ENCODE measurements around the gene SLC9A1.
"Not testable (repeated sequence)": the region's sequence is repeated elsewhere in the genome, so short reads cannot be mapped to it uniquely, and the experiment has no call there.

The SLC9A1 gene

DNA sequence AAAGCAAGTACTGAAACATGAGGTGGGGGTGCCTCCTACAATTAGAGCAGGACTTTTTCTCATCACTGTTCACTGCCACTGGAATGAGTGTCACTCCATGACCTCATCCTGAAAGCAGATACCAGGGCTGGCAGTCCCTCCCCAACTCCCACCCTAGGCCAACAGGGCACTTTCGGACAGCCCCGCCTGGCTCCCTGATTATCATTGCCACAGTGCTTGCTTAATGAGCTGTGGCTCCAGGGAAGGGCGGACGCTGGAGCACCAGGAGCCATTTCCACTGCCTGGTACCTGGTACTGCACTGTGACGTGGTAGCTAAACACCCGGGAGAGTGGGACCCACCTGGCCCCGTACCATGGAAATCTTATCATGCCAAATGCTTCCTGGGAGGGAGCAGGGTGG is 22.3 kb downstream of the SLC9A1 start:
- H3K27ac ChIP-seq (ENCODE audit: low read depth, low read length) = no peak overlapping the region
- peaks cover 15% of the 10 kb centered on the region for H3K4me1 ChIP-seq (ENCODE audit: control insufficient read depth, insufficient read depth, low read length)
- no peak overlapping the region for H3K4me3 ChIP-seq (ENCODE audit: low read depth, low read length)
- H3K36me3 ChIP-seq (ENCODE audit: control insufficient read depth, insufficient read depth, low read length) = no peaks in the 10 kb centered on the region
- H3K27me3 ChIP-seq (ENCODE audit: control insufficient read depth, insufficient read depth, low read length) = no peaks in the 10 kb centered on the region
- no peak overlapping the region for H3K9ac ChIP-seq (ENCODE audit: low read length)
- H3K9me3 ChIP-seq (ENCODE audit: control insufficient read depth, insufficient read depth, low read depth, low read length) = no peaks in the 10 kb centered on the region

DNA sequence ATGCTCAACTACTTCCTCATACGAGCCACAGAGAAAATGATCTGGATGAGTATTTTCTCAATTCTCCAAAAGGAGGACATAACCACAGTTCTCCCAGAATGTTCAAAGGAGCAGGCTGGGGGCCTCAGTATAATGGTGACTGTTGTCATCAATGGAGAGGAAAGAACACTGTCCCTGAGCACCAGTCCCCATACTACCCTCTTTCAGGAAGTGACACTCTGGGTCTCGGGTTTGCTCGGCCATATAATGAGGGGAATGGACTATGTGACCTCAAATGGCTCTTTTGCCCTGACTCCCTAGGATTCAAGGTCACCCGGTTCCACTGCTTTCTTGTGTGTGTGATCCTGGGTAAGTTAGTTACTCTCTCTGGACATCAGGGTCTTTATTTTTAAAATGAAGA is 22.8 kb downstream of the SLC9A1 start:
- no peaks in the 10 kb centered on the region for H3K27me3 ChIP-seq (ENCODE audit: control insufficient read depth, insufficient read depth, low read length)
- H3K4me1 ChIP-seq (ENCODE audit: control insufficient read depth, insufficient read depth, low read length) = peaks cover 10% of the 10 kb centered on the region
- no peak overlapping the region for H3K9ac ChIP-seq (ENCODE audit: low read length)
- H3K36me3 ChIP-seq (ENCODE audit: control insufficient read depth, insufficient read depth, low read length) = no peaks in the 10 kb centered on the region
- H3K9me3 ChIP-seq (ENCODE audit: control insufficient read depth, insufficient read depth, low read depth, low read length) = no peaks in the 10 kb centered on the region
- no peak overlapping the region for H3K4me3 ChIP-seq (ENCODE audit: low read depth, low read length)
- no peak overlapping the region for H3K27ac ChIP-seq (ENCODE audit: low read depth, low read length)

DNA sequence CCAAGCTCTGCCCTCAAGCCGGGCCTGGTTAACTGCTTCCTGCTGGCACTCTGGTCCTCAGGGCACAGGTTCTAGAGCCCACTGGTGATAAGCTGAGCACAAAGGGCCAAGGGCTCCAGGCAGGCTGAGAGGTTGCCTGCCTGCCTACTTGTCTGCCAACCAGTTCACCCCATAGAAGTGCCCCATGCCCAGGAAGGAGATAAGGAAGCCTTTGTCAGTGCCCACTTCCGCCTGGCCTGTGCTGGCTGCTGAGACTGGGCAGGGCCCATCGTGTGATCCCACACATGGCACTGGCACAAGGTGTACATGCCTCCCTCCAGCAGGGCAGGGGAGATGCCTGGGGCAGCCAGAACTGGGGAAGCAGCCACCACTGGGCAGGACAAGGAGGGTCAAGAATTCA is 24.1 kb downstream of the SLC9A1 start:
- no peaks in the 10 kb centered on the region for H3K36me3 ChIP-seq (ENCODE audit: control insufficient read depth, insufficient read depth, low read length)
- H3K4me3 ChIP-seq (ENCODE audit: low read depth, low read length) = no peak overlapping the region
- H3K27ac ChIP-seq (ENCODE audit: low read depth, low read length) = no peak overlapping the region
- H3K4me1 ChIP-seq (ENCODE audit: control insufficient read depth, insufficient read depth, low read length) = no peaks in the 10 kb centered on the region
- no peaks in the 10 kb centered on the region for H3K27me3 ChIP-seq (ENCODE audit: control insufficient read depth, insufficient read depth, low read length)
- no peaks in the 10 kb centered on the region for H3K9me3 ChIP-seq (ENCODE audit: control insufficient read depth, insufficient read depth, low read depth, low read length)
- no peak overlapping the region for H3K9ac ChIP-seq (ENCODE audit: low read length)

DNA sequence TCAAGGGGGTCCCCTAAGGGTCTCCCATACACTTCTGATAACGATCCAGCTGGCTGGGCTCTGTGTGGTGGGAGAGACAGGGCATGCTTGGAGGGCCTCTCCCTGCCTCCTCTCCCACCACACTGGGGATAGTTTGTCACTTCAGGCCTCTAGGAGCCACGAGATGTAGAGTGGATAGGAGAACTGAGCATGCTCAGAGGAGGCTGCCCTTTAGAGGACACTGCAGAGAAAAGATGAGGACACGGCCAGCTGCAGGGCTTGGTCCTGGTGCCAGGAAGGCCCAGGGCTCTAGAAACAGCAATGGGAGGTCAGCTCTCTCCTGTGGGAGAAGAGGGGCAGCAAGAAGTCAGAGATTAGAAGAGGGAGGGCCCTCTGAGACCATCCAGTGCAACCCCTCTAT is 25.7 kb downstream of the SLC9A1 start:
- no peak overlapping the region for H3K4me3 ChIP-seq (ENCODE audit: low read depth, low read length)
- H3K27me3 ChIP-seq (ENCODE audit: control insufficient read depth, insufficient read depth, low read length) = no peaks in the 10 kb centered on the region

DNA sequence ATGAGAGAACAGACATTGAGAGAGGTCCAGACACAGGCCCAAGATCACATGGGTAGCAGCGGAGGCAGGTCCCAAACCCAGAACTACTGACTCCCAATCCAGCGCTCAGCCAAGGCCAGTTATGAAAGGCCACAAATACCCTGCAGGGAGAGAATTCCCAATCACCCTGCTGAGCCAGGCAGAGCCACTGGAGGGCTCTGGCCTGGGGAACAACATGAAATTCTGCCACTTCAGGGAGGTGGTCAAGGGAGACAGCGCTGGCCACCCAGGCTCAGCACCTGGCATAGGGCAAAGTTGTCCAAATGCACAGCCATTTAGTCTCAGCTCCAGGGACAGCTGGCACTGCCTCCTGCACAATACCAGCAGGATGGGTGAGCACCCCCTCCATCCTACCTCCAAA is 27.5 kb downstream of the SLC9A1 start:
- Histone ChIP-seq H3K9ac (ENCODE audit: low read length) (no peak overlapping the region), H3K9me3 (ENCODE audit: control insufficient read depth, insufficient read depth, low read depth, low read length) (no peaks in the 10 kb centered on the region), H3K4me1 (ENCODE audit: control insufficient read depth, insufficient read depth, low read length) (peaks cover 3% of the 10 kb centered on the region), H3K27me3 (ENCODE audit: control insufficient read depth, insufficient read depth, low read length) (no peaks in the 10 kb centered on the region), H3K4me3 (ENCODE audit: low read depth, low read length) (no peak overlapping the region), H3K27ac (ENCODE audit: low read depth, low read length) (no peak overlapping the region), H3K36me3 (ENCODE audit: control insufficient read depth, insufficient read depth, low read length) (no peaks in the 10 kb centered on the region)

More for the DNA sequence above, 25.7 kb downstream of the SLC9A1 start:
- Histone ChIP-seq H3K36me3 (ENCODE audit: control insufficient read depth, insufficient read depth, low read length) (no peaks in the 10 kb centered on the region), H3K9ac (ENCODE audit: low read length) (no peak overlapping the region), H3K9me3 (ENCODE audit: control insufficient read depth, insufficient read depth, low read depth, low read length) (no peaks in the 10 kb centered on the region), H3K27ac (ENCODE audit: low read depth, low read length) (no peak overlapping the region), H3K4me1 (ENCODE audit: control insufficient read depth, insufficient read depth, low read length) (no peaks in the 10 kb centered on the region)

DNA sequence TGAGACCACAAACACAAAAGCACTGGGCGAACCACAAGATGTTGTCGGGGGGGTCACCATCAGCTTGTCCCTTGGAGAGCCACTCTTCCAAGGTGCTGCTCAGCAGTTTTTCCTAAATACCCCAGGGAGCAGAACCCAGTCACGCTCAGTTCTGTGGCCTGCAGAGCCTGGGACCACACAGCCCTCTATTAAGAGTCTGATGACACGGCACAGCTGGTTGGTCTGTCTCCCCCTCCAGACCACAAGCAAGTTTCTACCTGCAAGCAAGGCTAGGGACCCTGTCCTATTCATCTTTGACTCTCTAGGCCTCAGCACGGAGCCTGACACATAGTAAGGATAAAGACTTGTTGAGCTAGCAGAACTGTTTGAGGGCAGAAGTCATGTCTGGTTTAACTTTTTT is 28.5 kb downstream of the SLC9A1 start:
- no peak overlapping the region for H3K4me3 ChIP-seq (ENCODE audit: low read depth, low read length)
- H3K9me3 ChIP-seq (ENCODE audit: control insufficient read depth, insufficient read depth, low read depth, low read length) = no peaks in the 10 kb centered on the region
- H3K36me3 ChIP-seq (ENCODE audit: control insufficient read depth, insufficient read depth, low read length) = no peaks in the 10 kb centered on the region
- H3K9ac ChIP-seq (ENCODE audit: low read length) = no peak overlapping the region
- peaks cover 7% of the 10 kb centered on the region for H3K4me1 ChIP-seq (ENCODE audit: control insufficient read depth, insufficient read depth, low read length)
- H3K27ac ChIP-seq (ENCODE audit: low read depth, low read length) = no peak overlapping the region
- H3K27me3 ChIP-seq (ENCODE audit: control insufficient read depth, insufficient read depth, low read length) = no peaks in the 10 kb centered on the region

DNA sequence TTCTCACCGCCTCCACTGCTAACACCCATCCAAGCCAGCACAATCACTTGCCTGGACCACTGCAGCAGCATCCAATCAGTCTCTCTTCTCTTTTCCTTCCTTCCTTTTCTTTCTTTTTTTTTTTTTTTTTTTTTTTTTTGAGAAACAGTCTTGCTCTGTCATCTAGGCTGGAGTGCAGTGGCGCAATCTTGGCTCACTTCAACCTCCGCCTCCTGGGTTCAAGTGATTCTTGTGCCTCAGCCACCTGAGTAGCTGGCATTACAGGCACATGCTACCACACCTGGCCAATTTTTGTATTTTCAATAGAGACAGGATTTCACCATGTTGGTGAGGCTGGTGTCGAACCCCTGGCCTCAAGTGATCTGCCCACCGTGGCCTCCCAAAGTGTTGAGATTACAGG is 29.8 kb downstream of the SLC9A1 start:
- H3K36me3 ChIP-seq (ENCODE audit: control insufficient read depth, insufficient read depth, low read length); H3K4me3 ChIP-seq (ENCODE audit: low read depth, low read length); H3K27ac ChIP-seq (ENCODE audit: low read depth, low read length); H3K27me3 ChIP-seq (ENCODE audit: control insufficient read depth, insufficient read depth, low read length); H3K9me3 ChIP-seq (ENCODE audit: control insufficient read depth, insufficient read depth, low read depth, low read length); H3K9ac ChIP-seq (ENCODE audit: low read length); H3K4me1 ChIP-seq (ENCODE audit: control insufficient read depth, insufficient read depth, low read length): not testable (repeated sequence)

DNA sequence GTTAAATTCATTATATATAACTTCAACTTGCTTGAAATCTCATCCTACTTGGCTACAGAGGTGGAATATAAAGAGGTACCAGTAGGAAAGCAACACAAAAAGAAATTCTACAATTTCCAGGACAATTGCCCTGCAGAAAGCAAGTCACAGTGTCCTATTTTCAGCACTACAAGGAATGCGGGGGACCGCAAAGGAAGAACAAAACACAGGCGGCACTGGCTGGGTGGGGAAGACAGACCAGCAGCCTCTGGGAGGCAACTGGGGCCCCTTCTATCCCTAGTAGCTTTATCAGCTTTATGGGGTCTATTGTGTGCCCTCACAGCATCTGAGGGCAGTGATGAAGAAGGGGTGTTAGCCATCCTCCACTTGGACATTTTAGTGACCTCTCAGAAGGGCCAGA is 30.5 kb downstream of the SLC9A1 start:
- H3K36me3 ChIP-seq (ENCODE audit: control insufficient read depth, insufficient read depth, low read length) = no peaks in the 10 kb centered on the region
- H3K27ac ChIP-seq (ENCODE audit: low read depth, low read length) = no peak overlapping the region
- H3K4me3 ChIP-seq (ENCODE audit: low read depth, low read length) = no peak overlapping the region
- no peaks in the 10 kb centered on the region for H3K9me3 ChIP-seq (ENCODE audit: control insufficient read depth, insufficient read depth, low read depth, low read length)
- no peaks in the 10 kb centered on the region for H3K27me3 ChIP-seq (ENCODE audit: control insufficient read depth, insufficient read depth, low read length)
- H3K4me1 ChIP-seq (ENCODE audit: control insufficient read depth, insufficient read depth, low read length) = peaks cover 11% of the 10 kb centered on the region
- no peak overlapping the region for H3K9ac ChIP-seq (ENCODE audit: low read length)

DNA sequence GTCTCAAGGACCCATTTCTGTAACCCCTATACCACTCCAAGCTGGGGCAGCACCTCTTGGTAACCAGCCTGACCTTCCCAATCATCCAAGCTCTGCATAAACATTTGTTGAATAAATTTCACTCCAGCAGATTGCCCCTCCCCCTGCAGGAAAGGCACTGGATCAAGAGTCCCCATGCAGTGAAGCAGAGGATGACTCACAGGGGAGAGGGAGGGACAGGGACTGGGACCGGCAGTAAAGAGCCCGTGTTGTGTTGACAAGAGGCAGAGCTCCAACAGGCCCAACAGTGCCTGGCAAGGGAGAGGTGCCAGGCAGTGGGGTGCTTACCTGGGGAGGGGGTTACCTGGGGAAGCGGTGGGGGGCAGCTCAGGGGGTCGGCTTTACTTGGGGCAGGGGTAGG is 32.3 kb downstream of the SLC9A1 start:
- Histone ChIP-seq H3K27ac (ENCODE audit: low read depth, low read length) (no peak overlapping the region), H3K4me1 (ENCODE audit: control insufficient read depth, insufficient read depth, low read length) (peaks cover 18% of the 10 kb centered on the region), H3K4me3 (ENCODE audit: low read depth, low read length) (no peak overlapping the region)

DNA sequence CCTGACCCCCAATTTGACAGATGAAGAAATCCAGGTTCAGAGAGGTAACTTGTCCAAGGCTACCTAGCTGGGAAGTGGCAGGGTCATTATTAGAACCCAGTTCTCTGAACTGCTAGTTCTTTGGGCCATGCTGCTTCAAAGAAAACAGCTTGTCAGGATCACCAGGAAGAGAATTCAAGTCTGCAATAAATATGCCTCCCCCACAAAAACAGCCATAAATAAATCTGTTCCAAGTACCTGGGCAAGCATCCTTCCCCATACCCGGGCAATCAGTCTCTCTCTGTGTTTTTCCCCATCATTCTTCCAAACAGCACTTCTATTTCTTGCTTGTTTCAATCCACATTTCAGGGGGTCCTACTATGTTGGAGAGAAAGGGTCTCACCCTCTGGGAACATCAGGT is 34.1 kb downstream of the SLC9A1 start:
- Histone ChIP-seq H3K4me1 (ENCODE audit: control insufficient read depth, insufficient read depth, low read length) (peaks cover 18% of the 10 kb centered on the region), H3K27ac (ENCODE audit: low read depth, low read length) (no peak overlapping the region), H3K27me3 (ENCODE audit: control insufficient read depth, insufficient read depth, low read length) (no peaks in the 10 kb centered on the region), H3K9me3 (ENCODE audit: control insufficient read depth, insufficient read depth, low read depth, low read length) (no peaks in the 10 kb centered on the region), H3K4me3 (ENCODE audit: low read depth, low read length) (no peak overlapping the region), H3K9ac (ENCODE audit: low read length) (no peak overlapping the region), H3K36me3 (ENCODE audit: control insufficient read depth, insufficient read depth, low read length) (no peaks in the 10 kb centered on the region)

More for the DNA sequence above, 32.3 kb downstream of the SLC9A1 start:
- Histone ChIP-seq H3K36me3 (ENCODE audit: control insufficient read depth, insufficient read depth, low read length) (no peaks in the 10 kb centered on the region), H3K9ac (ENCODE audit: low read length) (no peak overlapping the region), H3K27me3 (ENCODE audit: control insufficient read depth, insufficient read depth, low read length) (no peaks in the 10 kb centered on the region), H3K9me3 (ENCODE audit: control insufficient read depth, insufficient read depth, low read depth, low read length) (no peaks in the 10 kb centered on the region)

DNA sequence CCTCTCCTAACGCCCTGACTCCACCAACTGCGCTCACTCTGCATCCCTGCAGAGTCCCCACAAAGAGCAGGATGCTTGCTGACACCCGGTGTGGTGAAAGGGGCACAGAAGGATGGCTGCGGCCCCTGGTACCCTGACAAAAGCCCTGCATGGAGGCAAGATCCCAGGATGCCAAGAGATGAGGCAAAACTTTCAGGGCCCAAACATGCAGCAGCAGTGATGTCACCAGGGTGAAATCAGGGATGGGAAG is 36.6 kb downstream of the SLC9A1 start:
- no peak overlapping the region for H3K9ac ChIP-seq (ENCODE audit: low read length)
- no peaks in the 10 kb centered on the region for H3K27me3 ChIP-seq (ENCODE audit: control insufficient read depth, insufficient read depth, low read length)
- H3K4me1 ChIP-seq (ENCODE audit: control insufficient read depth, insufficient read depth, low read length) = peaks cover 18% of the 10 kb centered on the region
- H3K36me3 ChIP-seq (ENCODE audit: control insufficient read depth, insufficient read depth, low read length) = peaks cover 7% of the 10 kb centered on the region
- no peak overlapping the region for H3K4me3 ChIP-seq (ENCODE audit: low read depth, low read length)
- H3K9me3 ChIP-seq (ENCODE audit: control insufficient read depth, insufficient read depth, low read depth, low read length) = no peaks in the 10 kb centered on the region
- no peak overlapping the region for H3K27ac ChIP-seq (ENCODE audit: low read depth, low read length)

DNA sequence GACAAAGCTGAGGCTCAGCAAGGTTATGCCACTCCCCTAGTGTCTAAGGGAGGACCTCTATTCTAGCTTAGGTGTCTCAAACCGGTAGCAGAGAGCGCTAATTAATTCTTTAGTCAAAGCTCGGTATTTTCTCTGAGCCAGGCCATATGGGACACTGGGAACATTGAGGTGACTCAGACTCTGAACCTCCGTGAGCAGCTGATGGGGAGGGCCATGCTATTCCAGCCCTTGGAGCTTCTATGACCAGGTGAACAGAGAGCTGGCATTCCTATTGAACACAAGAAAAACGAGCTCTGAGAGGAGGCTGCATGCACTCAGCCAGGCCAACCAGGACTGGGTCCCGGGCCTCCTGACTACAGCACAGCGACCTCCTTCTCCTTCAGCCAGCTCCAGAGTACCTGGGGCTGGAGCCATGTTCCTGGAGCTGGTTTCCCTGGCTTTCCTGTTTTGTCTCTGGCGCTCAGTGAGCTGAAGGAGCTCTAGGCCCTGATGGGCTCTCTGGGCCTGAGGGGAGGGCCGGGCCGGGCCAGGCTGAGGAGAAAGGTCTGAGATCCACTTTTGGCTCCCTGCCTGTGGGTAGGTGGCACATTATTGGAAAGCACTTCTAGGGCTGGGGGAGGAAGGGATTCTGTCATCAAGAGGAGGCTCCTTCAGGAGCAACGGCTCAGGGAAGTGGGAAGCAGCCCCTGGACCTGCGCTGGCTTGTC is 37.0 kb downstream of the SLC9A1 start:
- H3K4me3 ChIP-seq (ENCODE audit: low read depth, low read length) = no peak overlapping the region
- H3K27ac ChIP-seq (ENCODE audit: low read depth, low read length) = no peak overlapping the region
- H3K27me3 ChIP-seq (ENCODE audit: control insufficient read depth, insufficient read depth, low read length) = no peaks in the 10 kb centered on the region
- no peak overlapping the region for H3K9ac ChIP-seq (ENCODE audit: low read length)
- peaks cover 9% of the 10 kb centered on the region for H3K36me3 ChIP-seq (ENCODE audit: control insufficient read depth, insufficient read depth, low read length)
- no peaks in the 10 kb centered on the region for H3K9me3 ChIP-seq (ENCODE audit: control insufficient read depth, insufficient read depth, low read depth, low read length)
- peaks cover 18% of the 10 kb centered on the region for H3K4me1 ChIP-seq (ENCODE audit: control insufficient read depth, insufficient read depth, low read length)
